K562 (cell line): ENCODE results near the gene PLGRKT. TPM values are rescaled to one million over a fixed set of nuclear protein-coding genes. Genes with fewer than 3 reads are reported as not detected.

Experiments used
- GABPB2 ChIP-seq: fragments of 250-450 bp; sonication (Bioruptor Pico); conservative IDR thresholded peaks from 2 replicates; pipeline ENCODE4 v1.5.1; 2021; ENCODE audit warnings: mild to moderate bottlenecking
- HDAC8 ChIP-seq: fragments of 450-650 bp; IDR thresholded peaks from 2 replicates; pipeline ENCODE4 v1.6.1; 2016; ENCODE audit warnings: mild to moderate bottlenecking, missing genetic modification characterization, moderate library complexity, missing compliant biosample characterization
- JUND ChIP-seq, 2 experiments: IDR thresholded peaks; 2 replicates in 1 of 2; 3 replicates in 1 of 2; pipeline ENCODE4 v1.6.1; 2011; ENCODE audit warnings: borderline replicate concordance in 2 of 2, low read depth in 2 of 2, low read length in 2 of 2, improper control_type of control experiment in 1 of 2, missing biosample characterization in 1 of 2, missing genetic modification characterization in 1 of 2, missing genetic modification reagents in 1 of 2
- KLF6 ChIP-seq: fragments of 250-450 bp; sonication (Bioruptor Pico); IDR thresholded peaks from 2 replicates; pipeline ENCODE4 v1.4.0; 2020; ENCODE audit warnings: mild to moderate bottlenecking, moderate library complexity, borderline replicate concordance
- NFIX ChIP-seq: fragments of 250-450 bp; sonication (Bioruptor Pico); IDR thresholded peaks from 2 replicates; pipeline ENCODE4 v1.4.0; 2020; ENCODE audit warnings: low read depth, mild to moderate bottlenecking, moderate library complexity
- POLR2G ChIP-seq: fragments of 200-400 bp; formaldehyde crosslinking; IDR thresholded peaks from 2 replicates; pipeline ENCODE4 v1.6.1; 2017; ENCODE audit warnings: low read depth, mild to moderate bottlenecking, antibody characterized with exemption, low read length, moderate library complexity
- TCF7L2 ChIP-seq: fragments of 150-350 bp; IDR thresholded peaks from 2 replicates; pipeline ENCODE4 v1.6.1; 2016; ENCODE audit warnings: low read depth, mild to moderate bottlenecking, low read length, moderate library complexity
- ZSCAN29 ChIP-seq: fragments of 450-650 bp; IDR thresholded peaks from 2 replicates; pipeline ENCODE4 v1.6.1; 2017
- polyA plus RNA-seq, 8 experiments: library from polyadenylated mRNA; depleted of rRNA in 4 of 8; stranded (reverse) in 5 of 8; unstranded in 3 of 8; fragments of >200 nt; fragmentation: Nextera tagmentation in 2 of 8; fragmentation: Illumina TruSeq in 1 of 8; extraction: Ambion mirVana in 2 of 8; extraction: Trizol in 1 of 8; gene quantifications; 2 replicates each; pipeline versions ENCODE4 v1.2.1 to v1.2.3, GENCODE V29; 2011 to 2014; ENCODE audit warnings: inconsistent platforms in 1 of 8, missing spikeins in 1 of 8
- total RNA-seq, 7 experiments: library from RNA; depleted of rRNA in 6 of 7; stranded (reverse); fragments of >200 nt in 6 of 7; fragmentation: Illumina TruSeq in 2 of 7; extraction: Trizol in 2 of 7; gene quantifications; 2 replicates each; pipeline versions ENCODE4 v1.2.1 to v1.2.3, GENCODE V29; 2011 to 2021; ENCODE audit warnings: low replicate concordance in 1 of 7
- TF ChIP-seq, protein P1 (sequence below): fragments of 450-650 bp; formaldehyde crosslinking; conservative IDR thresholded peaks from 2 replicates; pipeline ENCODE4 v1.4.0; 2022; ENCODE audit warnings: mild to moderate bottlenecking, missing genetic modification characterization
- TF ChIP-seq, protein P2 (sequence below): fragments of 200-800 bp; sonication (Bioruptor generic); IDR thresholded peaks from 2 replicates; pipeline ENCODE4 v1.6.1; 2016; ENCODE audit warnings: missing genetic modification characterization, missing compliant biosample characterization
- TF ChIP-seq, protein P3 (sequence below): sonication (generic); IDR thresholded peaks from 2 replicates; pipeline ENCODE4 v1.6.1; 2016
- TF ChIP-seq, protein P4 (sequence below): fragments of 250-450 bp; sonication (Bioruptor Pico); IDR thresholded peaks from 2 replicates; pipeline ENCODE4 v1.5.0; 2020; ENCODE audit warnings: mild to moderate bottlenecking, borderline replicate concordance
- TF ChIP-seq, protein P5 (sequence below): fragments of 250-450 bp; sonication (Bioruptor Pico); IDR thresholded peaks from 2 replicates; pipeline ENCODE4 v1.8.0; 2021; ENCODE audit warnings: moderate library complexity, mild to moderate bottlenecking, inconsistent platforms

PLGRKT gene
- total and polyA plus RNA-seq, 9 of the 15 experiments (the other 6 are each of a cell fraction or from before 2014, with no cell fraction given): 4.7 to 13.8 (median 6.5) TPM

DNA sequence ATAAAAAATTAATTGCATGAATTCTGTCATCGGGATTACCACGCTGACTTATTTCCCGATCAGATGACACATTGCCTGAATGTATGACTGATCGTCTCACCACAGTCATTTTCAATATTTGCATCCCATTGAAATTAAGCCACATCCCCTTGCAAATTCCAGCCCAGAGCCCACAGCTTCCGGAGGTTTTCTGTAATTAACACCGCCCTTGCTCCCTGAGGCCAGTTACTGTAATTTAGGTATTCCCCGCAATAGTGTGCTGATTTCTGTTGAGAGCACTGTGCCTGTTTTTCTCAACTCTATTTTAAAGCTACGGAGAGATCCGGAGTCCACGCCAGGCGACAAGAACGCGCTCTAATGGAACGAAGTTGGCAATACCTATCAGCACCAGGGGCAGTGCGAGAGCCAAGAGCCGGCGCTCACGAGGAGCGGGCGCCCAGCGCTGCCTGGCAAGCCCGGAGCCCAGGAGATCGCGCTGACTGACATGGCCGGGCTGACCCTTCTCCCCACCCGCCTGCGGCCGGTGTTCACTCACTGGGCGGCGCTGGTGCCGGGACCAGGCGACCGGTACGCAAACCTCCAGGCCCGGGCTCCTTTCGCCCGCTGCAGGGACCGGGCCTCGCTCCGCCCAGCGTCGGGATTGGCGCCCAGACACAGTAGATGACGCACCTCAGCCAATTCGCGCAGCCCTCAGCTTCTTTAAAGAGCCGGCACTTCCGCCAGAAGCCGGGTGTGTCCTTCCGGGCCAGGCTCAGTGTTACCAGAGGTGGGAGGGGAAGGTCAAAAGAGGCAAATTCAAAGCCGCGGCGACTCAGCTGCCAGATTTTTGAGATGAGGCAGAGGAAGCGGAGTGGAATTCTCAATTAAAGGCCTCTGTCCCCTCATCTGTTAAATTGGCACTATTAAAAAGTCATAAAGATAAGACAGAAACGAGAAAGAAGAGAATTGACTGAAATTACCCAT, at the start of gene PLGRKT (continued):
- TF ChIP-seq, protein P1, sequence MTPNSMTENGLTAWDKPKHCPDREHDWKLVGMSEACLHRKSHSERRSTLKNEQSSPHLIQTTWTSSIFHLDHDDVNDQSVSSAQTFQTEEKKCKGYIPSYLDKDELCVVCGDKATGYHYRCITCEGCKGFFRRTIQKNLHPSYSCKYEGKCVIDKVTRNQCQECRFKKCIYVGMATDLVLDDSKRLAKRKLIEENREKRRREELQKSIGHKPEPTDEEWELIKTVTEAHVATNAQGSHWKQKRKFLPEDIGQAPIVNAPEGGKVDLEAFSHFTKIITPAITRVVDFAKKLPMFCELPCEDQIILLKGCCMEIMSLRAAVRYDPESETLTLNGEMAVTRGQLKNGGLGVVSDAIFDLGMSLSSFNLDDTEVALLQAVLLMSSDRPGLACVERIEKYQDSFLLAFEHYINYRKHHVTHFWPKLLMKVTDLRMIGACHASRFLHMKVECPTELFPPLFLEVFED (CRISPR knock-in tag): no peak
- peak; percentile 41; the same call in 1 of the 2 replicates for TF ChIP-seq JUND (IDR thresholded peaks at IDR 0.05; ENCODE audit: borderline replicate concordance, low read depth, low read length)
- TF ChIP-seq JUND (tag; IDR thresholded peaks at IDR 0.05; ENCODE audit: borderline replicate concordance, low read depth, low read length): no peak; the same call in 2 of the 3 replicates
- no peak for TF ChIP-seq HDAC8
- 0 out of 2 replicates have a peak, but pooled peaks have one; percentile 35 for TF ChIP-seq TCF7L2
- no peak for TF ChIP-seq NFIX
- TF ChIP-seq, protein P2, sequence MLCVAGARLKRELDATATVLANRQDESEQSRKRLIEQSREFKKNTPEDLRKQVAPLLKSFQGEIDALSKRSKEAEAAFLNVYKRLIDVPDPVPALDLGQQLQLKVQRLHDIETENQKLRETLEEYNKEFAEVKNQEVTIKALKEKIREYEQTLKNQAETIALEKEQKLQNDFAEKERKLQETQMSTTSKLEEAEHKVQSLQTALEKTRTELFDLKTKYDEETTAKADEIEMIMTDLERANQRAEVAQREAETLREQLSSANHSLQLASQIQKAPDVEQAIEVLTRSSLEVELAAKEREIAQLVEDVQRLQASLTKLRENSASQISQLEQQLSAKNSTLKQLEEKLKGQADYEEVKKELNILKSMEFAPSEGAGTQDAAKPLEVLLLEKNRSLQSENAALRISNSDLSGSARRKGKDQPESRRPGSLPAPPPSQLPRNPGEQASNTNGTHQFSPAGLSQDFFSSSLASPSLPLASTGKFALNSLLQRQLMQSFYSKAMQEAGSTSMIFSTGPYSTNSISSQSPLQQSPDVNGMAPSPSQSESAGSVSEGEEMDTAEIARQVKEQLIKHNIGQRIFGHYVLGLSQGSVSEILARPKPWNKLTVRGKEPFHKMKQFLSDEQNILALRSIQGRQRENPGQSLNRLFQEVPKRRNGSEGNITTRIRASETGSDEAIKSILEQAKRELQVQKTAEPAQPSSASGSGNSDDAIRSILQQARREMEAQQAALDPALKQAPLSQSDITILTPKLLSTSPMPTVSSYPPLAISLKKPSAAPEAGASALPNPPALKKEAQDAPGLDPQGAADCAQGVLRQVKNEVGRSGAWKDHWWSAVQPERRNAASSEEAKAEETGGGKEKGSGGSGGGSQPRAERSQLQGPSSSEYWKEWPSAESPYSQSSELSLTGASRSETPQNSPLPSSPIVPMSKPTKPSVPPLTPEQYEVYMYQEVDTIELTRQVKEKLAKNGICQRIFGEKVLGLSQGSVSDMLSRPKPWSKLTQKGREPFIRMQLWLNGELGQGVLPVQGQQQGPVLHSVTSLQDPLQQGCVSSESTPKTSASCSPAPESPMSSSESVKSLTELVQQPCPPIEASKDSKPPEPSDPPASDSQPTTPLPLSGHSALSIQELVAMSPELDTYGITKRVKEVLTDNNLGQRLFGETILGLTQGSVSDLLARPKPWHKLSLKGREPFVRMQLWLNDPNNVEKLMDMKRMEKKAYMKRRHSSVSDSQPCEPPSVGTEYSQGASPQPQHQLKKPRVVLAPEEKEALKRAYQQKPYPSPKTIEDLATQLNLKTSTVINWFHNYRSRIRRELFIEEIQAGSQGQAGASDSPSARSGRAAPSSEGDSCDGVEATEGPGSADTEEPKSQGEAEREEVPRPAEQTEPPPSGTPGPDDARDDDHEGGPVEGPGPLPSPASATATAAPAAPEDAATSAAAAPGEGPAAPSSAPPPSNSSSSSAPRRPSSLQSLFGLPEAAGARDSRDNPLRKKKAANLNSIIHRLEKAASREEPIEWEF (CRISPR knock-in tag): no peak
- peak; percentile 85 for TF ChIP-seq POLR2G
- TF ChIP-seq KLF6 (CRISPR knock-in tag): no peak
- no peak for TF ChIP-seq GABPB2 (CRISPR knock-in tag)
- TF ChIP-seq, protein P3, sequence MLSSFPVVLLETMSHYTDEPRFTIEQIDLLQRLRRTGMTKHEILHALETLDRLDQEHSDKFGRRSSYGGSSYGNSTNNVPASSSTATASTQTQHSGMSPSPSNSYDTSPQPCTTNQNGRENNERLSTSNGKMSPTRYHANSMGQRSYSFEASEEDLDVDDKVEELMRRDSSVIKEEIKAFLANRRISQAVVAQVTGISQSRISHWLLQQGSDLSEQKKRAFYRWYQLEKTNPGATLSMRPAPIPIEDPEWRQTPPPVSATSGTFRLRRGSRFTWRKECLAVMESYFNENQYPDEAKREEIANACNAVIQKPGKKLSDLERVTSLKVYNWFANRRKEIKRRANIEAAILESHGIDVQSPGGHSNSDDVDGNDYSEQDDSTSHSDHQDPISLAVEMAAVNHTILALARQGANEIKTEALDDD: no peak
- no peak for TF ChIP-seq ZSCAN29
- TF ChIP-seq, protein P4, sequence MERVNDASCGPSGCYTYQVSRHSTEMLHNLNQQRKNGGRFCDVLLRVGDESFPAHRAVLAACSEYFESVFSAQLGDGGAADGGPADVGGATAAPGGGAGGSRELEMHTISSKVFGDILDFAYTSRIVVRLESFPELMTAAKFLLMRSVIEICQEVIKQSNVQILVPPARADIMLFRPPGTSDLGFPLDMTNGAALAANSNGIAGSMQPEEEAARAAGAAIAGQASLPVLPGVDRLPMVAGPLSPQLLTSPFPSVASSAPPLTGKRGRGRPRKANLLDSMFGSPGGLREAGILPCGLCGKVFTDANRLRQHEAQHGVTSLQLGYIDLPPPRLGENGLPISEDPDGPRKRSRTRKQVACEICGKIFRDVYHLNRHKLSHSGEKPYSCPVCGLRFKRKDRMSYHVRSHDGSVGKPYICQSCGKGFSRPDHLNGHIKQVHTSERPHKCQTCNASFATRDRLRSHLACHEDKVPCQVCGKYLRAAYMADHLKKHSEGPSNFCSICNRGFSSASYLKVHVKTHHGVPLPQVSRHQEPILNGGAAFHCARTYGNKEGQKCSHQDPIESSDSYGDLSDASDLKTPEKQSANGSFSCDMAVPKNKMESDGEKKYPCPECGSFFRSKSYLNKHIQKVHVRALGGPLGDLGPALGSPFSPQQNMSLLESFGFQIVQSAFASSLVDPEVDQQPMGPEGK (CRISPR knock-in tag): no peak
- TF ChIP-seq, protein P5, sequence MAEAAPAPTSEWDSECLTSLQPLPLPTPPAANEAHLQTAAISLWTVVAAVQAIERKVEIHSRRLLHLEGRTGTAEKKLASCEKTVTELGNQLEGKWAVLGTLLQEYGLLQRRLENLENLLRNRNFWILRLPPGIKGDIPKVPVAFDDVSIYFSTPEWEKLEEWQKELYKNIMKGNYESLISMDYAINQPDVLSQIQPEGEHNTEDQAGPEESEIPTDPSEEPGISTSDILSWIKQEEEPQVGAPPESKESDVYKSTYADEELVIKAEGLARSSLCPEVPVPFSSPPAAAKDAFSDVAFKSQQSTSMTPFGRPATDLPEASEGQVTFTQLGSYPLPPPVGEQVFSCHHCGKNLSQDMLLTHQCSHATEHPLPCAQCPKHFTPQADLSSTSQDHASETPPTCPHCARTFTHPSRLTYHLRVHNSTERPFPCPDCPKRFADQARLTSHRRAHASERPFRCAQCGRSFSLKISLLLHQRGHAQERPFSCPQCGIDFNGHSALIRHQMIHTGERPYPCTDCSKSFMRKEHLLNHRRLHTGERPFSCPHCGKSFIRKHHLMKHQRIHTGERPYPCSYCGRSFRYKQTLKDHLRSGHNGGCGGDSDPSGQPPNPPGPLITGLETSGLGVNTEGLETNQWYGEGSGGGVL: no peak
